Sigmoid colon (tissue), 3 donors: Measurements from ENCODE around the gene CCDC63.

Experiments
- POLR2A ChIP-seq, 2 donors: fragments of 450-650 bp; IDR thresholded peaks; one replicate each; pipeline ENCODE4 v1.6.1; 2016; ENCODE audit warnings: antibody characterized with exemption in 2 of 2, mild to moderate bottlenecking in 2 of 2, moderate library complexity in 2 of 2
- TF ChIP-seq, protein P1 (sequence below), 4 experiments: fragments of 450-650 bp in 3 of 4; fragments of 200-600 bp in 1 of 4; IDR thresholded peaks; one replicate each; pipeline ENCODE4 v1.5.1; 2016 to 2019; ENCODE audit warnings: antibody characterized with exemption in 4 of 4, mild to moderate bottlenecking in 3 of 4, moderate library complexity in 2 of 4

DNA sequence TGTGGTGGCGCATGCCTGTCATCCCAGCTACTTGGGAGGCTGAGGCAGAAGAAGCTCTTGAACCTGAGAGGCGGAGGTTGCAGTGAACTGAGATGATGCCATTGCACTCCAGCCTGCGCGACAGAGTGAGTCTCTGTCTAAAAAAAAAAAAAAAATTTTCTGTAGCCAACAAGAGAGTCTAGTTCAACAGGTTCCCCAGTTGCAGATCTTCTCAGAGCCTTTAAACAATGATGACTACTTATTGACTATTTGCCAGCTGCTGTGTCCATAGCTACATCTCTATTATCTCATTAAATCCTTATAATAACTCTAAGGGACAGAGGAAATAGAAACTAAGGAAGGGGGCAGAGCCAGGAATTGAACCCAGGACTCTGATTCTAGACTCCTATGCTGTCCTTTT, 88.8 kb downstream of the CCDC63 start:
- TF ChIP-seq POLR2A (IDR thresholded peaks at IDR 0.05): no peak
- TF ChIP-seq, protein P1, sequence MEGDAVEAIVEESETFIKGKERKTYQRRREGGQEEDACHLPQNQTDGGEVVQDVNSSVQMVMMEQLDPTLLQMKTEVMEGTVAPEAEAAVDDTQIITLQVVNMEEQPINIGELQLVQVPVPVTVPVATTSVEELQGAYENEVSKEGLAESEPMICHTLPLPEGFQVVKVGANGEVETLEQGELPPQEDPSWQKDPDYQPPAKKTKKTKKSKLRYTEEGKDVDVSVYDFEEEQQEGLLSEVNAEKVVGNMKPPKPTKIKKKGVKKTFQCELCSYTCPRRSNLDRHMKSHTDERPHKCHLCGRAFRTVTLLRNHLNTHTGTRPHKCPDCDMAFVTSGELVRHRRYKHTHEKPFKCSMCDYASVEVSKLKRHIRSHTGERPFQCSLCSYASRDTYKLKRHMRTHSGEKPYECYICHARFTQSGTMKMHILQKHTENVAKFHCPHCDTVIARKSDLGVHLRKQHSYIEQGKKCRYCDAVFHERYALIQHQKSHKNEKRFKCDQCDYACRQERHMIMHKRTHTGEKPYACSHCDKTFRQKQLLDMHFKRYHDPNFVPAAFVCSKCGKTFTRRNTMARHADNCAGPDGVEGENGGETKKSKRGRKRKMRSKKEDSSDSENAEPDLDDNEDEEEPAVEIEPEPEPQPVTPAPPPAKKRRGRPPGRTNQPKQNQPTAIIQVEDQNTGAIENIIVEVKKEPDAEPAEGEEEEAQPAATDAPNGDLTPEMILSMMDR (IDR thresholded peaks at IDR 0.05): no peak
